Measurements from ENCODE around the gene LRRC71. TPM values are rescaled to one million over a fixed set of nuclear protein-coding genes. Genes with fewer than 3 reads are reported as not detected.

Gene LRRC71
- total RNA-seq, 3 donors from 2014 or later: not detected

- no peak for DNase-seq
- H3K4me1 Mint-ChIP-seq (ENCODE audit: low read depth): peaks cover 10% of the 10 kb centered on the region
- no peaks in the 10 kb centered on the region for H3K36me3 Mint-ChIP-seq (ENCODE audit: insufficient read depth)
- H3K9me3 Mint-ChIP-seq: no peaks in the 10 kb centered on the region
- no peak for ATAC-seq
- H3K27me3 Mint-ChIP-seq (ENCODE audit: low read depth): peaks cover 54% of the 10 kb centered on the region
- H3K4me3 Mint-ChIP-seq: no peak overlapping the region
Observed at GRCh38 chr1:156897078-156897825, 23.2 kb upstream of the LRRC71 start.

GRCh38 chr1:156898161-156898566 is 22.3 kb upstream of the LRRC71 start:
- Mint-ChIP-seq H3K36me3 (ENCODE audit: insufficient read depth) (no peaks in the 10 kb centered on the region), H3K27me3 (ENCODE audit: low read depth) (peaks cover 48% of the 10 kb centered on the region), H3K4me3 (no peak overlapping the region), H3K4me1 (ENCODE audit: low read depth) (peaks cover 6% of the 10 kb centered on the region), H3K9me3 (no peaks in the 10 kb centered on the region)
- no peak for DNase-seq
- peak; percentile 19 to 30 for ATAC-seq

GRCh38 chr1:156898971-156899664 is 21.3 kb upstream of the LRRC71 start:
- Mint-ChIP-seq H3K27me3 (ENCODE audit: low read depth) (peaks cover 43% of the 10 kb centered on the region), H3K4me3 (no peak overlapping the region)

GRCh38 chr1:156899956-156900718 is 20.3 kb upstream of the LRRC71 start:
- peaks cover 36% of the 10 kb centered on the region for H3K27me3 Mint-ChIP-seq (ENCODE audit: low read depth)
- peaks cover 4% of the 10 kb centered on the region for H3K4me1 Mint-ChIP-seq (ENCODE audit: low read depth)
- no peak for ATAC-seq

More at GRCh38 chr1:156898971-156899664, 21.3 kb upstream of the LRRC71 start:
- Mint-ChIP-seq H3K9me3 (no peaks in the 10 kb centered on the region), H3K36me3 (ENCODE audit: insufficient read depth) (no peaks in the 10 kb centered on the region), H3K4me1 (ENCODE audit: low read depth) (peaks cover 4% of the 10 kb centered on the region)
- ATAC-seq (no peak), DNase-seq (no peak)

GRCh38 chr1:156900896-156901589 is 19.4 kb upstream of the LRRC71 start:
- H3K4me1 Mint-ChIP-seq (ENCODE audit: low read depth): peaks cover 4% of the 10 kb centered on the region
- peaks cover 30% of the 10 kb centered on the region for H3K27me3 Mint-ChIP-seq (ENCODE audit: low read depth)
- no peaks in the 10 kb centered on the region for H3K36me3 Mint-ChIP-seq (ENCODE audit: insufficient read depth)
- ATAC-seq (no peak), DNase-seq (no peak)
- H3K9me3 Mint-ChIP-seq: no peaks in the 10 kb centered on the region
- no peak overlapping the region for H3K4me3 Mint-ChIP-seq

More at GRCh38 chr1:156899956-156900718, 20.3 kb upstream of the LRRC71 start:
- H3K4me3 Mint-ChIP-seq: no peak overlapping the region
- H3K9me3 Mint-ChIP-seq: no peaks in the 10 kb centered on the region
- DNase-seq: no peak
- no peaks in the 10 kb centered on the region for H3K36me3 Mint-ChIP-seq (ENCODE audit: insufficient read depth)

GRCh38 chr1:156901590-156901900 is 18.9 kb upstream of the LRRC71 start:
- peaks cover 27% of the 10 kb centered on the region for H3K27me3 Mint-ChIP-seq (ENCODE audit: low read depth)
- no peak for DNase-seq
- ATAC-seq: no peak

GRCh38 chr1:156901966-156902915 is 18.2 kb upstream of the LRRC71 start:
- H3K4me1 Mint-ChIP-seq (ENCODE audit: low read depth): peaks cover 4% of the 10 kb centered on the region
- H3K4me3 Mint-ChIP-seq: no peak overlapping the region
- ATAC-seq (no peak), DNase-seq (no peak)
- no peaks in the 10 kb centered on the region for H3K36me3 Mint-ChIP-seq (ENCODE audit: insufficient read depth)
- H3K9me3 Mint-ChIP-seq: no peaks in the 10 kb centered on the region
- peaks cover 26% of the 10 kb centered on the region for H3K27me3 Mint-ChIP-seq (ENCODE audit: low read depth)

More at GRCh38 chr1:156901590-156901900, 18.9 kb upstream of the LRRC71 start:
- Mint-ChIP-seq H3K4me3 (no peak overlapping the region), H3K36me3 (ENCODE audit: insufficient read depth) (no peaks in the 10 kb centered on the region), H3K4me1 (ENCODE audit: low read depth) (peaks cover 4% of the 10 kb centered on the region), H3K9me3 (no peaks in the 10 kb centered on the region)

- Mint-ChIP-seq H3K36me3 (ENCODE audit: insufficient read depth) (no peaks in the 10 kb centered on the region), H3K4me1 (ENCODE audit: low read depth) (peaks cover under 1% of the 10 kb centered on the region), H3K9me3 (no peaks in the 10 kb centered on the region), H3K4me3 (no peak overlapping the region), H3K27me3 (ENCODE audit: low read depth) (peaks cover 24% of the 10 kb centered on the region)
- no peak for DNase-seq
- ATAC-seq: no peak
Observed at GRCh38 chr1:156903328-156904091, 16.9 kb upstream of the LRRC71 start.

GRCh38 chr1:156904187-156904959 is 16.1 kb upstream of the LRRC71 start:
- Mint-ChIP-seq H3K27me3 (ENCODE audit: low read depth) (peaks cover 21% of the 10 kb centered on the region), H3K36me3 (ENCODE audit: insufficient read depth) (no peaks in the 10 kb centered on the region), H3K9me3 (no peaks in the 10 kb centered on the region), H3K4me1 (ENCODE audit: low read depth) (no peaks in the 10 kb centered on the region), H3K4me3 (no peak overlapping the region)
- ATAC-seq (no peak), DNase-seq (no peak)

GRCh38 chr1:156905176-156905575 is 15.3 kb upstream of the LRRC71 start:
- no peak for DNase-seq
- ATAC-seq: no peak

GRCh38 chr1:156905651-156906050 is 14.8 kb upstream of the LRRC71 start:
- DNase-seq (no peak), ATAC-seq (no peak)
- Mint-ChIP-seq H3K9me3 (no peaks in the 10 kb centered on the region), H3K4me1 (ENCODE audit: low read depth) (no peaks in the 10 kb centered on the region), H3K27me3 (ENCODE audit: low read depth) (peaks cover 16% of the 10 kb centered on the region), H3K4me3 (no peak overlapping the region), H3K36me3 (ENCODE audit: insufficient read depth) (no peaks in the 10 kb centered on the region)

More at GRCh38 chr1:156905176-156905575, 15.3 kb upstream of the LRRC71 start:
- no peaks in the 10 kb centered on the region for H3K4me1 Mint-ChIP-seq (ENCODE audit: low read depth)
- peaks cover 20% of the 10 kb centered on the region for H3K27me3 Mint-ChIP-seq (ENCODE audit: low read depth)
- no peak overlapping the region for H3K4me3 Mint-ChIP-seq
- H3K36me3 Mint-ChIP-seq (ENCODE audit: insufficient read depth): no peaks in the 10 kb centered on the region
- H3K9me3 Mint-ChIP-seq: no peaks in the 10 kb centered on the region

GRCh38 chr1:156906206-156906906 is 14.1 kb upstream of the LRRC71 start:
- Mint-ChIP-seq H3K9me3 (no peaks in the 10 kb centered on the region), H3K36me3 (ENCODE audit: insufficient read depth) (no peaks in the 10 kb centered on the region), H3K4me1 (ENCODE audit: low read depth) (no peaks in the 10 kb centered on the region), H3K27me3 (ENCODE audit: low read depth) (peaks cover 16% of the 10 kb centered on the region), H3K4me3 (no peak overlapping the region)
- ATAC-seq: no peak
- no peak for DNase-seq
